ENCODE results near the gene ANKRD13B. TPM values are rescaled to one million over a fixed set of nuclear protein-coding genes. Genes with fewer than 3 reads are reported as not detected.
A peak's percentile ranks its signal among the peaks of the same experiment; 100 is the strongest.

Gene ANKRD13B
- total RNA-seq, 2 donors from 2014 or later, result 2.2 to 2.6 TPM

DNA sequence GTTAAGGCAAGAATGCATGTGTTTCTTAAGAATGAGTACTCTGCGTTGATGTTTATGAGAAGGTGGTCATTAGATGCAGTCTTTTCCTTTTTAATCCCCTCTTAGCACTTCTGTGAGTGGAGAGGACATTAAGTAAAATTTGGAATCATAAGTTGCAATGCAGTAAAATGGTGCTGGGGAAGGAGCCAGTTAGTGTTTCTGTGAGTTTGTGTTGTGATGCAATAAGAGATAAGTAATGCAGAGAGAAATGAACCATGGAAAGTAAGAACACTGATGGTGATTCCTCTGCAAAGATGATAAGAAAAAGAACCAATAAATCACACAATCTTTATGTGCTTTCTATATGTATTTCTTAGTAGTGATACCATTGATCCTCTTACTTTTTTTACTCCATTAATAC lies 46.1 kb upstream of the ANKRD13B start:
- peaks cover 5% of the 10 kb centered on the region for H3K4me1 Mint-ChIP-seq
- H3K27ac ChIP-seq (ENCODE audit: low read depth, low read length), result no peak overlapping the region
- TF ChIP-seq, protein P1, sequence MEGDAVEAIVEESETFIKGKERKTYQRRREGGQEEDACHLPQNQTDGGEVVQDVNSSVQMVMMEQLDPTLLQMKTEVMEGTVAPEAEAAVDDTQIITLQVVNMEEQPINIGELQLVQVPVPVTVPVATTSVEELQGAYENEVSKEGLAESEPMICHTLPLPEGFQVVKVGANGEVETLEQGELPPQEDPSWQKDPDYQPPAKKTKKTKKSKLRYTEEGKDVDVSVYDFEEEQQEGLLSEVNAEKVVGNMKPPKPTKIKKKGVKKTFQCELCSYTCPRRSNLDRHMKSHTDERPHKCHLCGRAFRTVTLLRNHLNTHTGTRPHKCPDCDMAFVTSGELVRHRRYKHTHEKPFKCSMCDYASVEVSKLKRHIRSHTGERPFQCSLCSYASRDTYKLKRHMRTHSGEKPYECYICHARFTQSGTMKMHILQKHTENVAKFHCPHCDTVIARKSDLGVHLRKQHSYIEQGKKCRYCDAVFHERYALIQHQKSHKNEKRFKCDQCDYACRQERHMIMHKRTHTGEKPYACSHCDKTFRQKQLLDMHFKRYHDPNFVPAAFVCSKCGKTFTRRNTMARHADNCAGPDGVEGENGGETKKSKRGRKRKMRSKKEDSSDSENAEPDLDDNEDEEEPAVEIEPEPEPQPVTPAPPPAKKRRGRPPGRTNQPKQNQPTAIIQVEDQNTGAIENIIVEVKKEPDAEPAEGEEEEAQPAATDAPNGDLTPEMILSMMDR (conservative IDR thresholded peaks at IDR 0.05), result no peak

DNA sequence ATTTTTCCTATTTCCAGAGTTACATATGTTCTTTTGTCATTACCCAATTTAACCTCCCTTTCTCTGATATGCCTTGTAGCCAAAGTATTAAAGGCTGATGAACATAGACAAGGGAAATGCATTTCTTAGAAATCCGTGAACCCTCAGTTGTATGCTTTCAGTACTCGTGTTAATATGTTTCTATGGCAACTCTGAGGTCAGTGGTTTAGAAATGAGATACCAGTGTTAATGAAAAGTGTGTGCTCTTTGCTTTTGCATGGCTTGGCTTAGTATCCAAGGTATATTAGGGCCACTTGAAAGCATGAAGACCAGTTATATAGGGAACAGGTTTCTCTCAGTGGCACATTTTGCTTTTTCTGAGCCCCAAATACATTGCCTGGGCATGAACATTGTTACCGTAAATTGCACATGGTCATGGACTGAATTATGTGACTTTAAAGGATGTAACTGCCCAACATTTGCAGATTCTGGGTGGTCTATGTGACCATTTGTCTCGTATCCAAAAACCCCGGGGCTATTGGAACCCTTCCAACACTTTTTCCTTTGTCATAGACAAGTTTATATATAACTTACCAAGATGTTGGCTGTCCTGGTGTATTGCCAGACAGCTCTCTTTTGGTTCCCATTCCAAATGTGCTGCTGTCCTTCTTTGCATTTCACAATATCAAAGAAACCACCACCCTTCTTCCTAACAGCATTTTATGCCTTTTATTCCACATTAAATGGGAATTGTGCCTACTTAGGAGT lies 43.6 kb upstream of the ANKRD13B start:
- Mint-ChIP-seq H3K36me3 (ENCODE audit: low read depth) (peaks cover 11% of the 10 kb centered on the region), H3K4me3 (no peak overlapping the region), H3K27me3 (ENCODE audit: insufficient read depth) (no peaks in the 10 kb centered on the region), H3K27ac (no peak overlapping the region), H3K9me3 (no peaks in the 10 kb centered on the region), H3K4me1 (peaks cover 5% of the 10 kb centered on the region)
- Histone ChIP-seq H3K27ac (ENCODE audit: low read depth, low read length) (peak overlapping the region; percentile 17), H3K36me3 (ENCODE audit: control insufficient read depth, insufficient read depth, low read length) (peaks cover 41% of the 10 kb centered on the region), H3K4me3 (ENCODE audit: low read length) (no peak overlapping the region), H3K9me3 (ENCODE audit: control insufficient read depth, low read length) (no peaks in the 10 kb centered on the region), H3K9ac (ENCODE audit: extremely low read depth, low read length, poor library complexity, severe bottlenecking) (no peak overlapping the region), H3K4me1 (ENCODE audit: control insufficient read depth, insufficient read depth, low read length) (no peaks in the 10 kb centered on the region), H3K27me3 (ENCODE audit: control insufficient read depth, insufficient read depth, low read length, poor library complexity, severe bottlenecking) (no peaks in the 10 kb centered on the region)
- TF ChIP-seq, protein P1 (conservative IDR thresholded peaks at IDR 0.05), result no peak
- 93 to 95% methylated on average over 4 to 5 of the region's 5 CpGs for WGBS, 2 experiments (ENCODE audit: insufficient coverage in 1 of 2, insufficient read length in 1 of 2)
- peak; percentile 21 for DNase-seq

More for the DNA sequence above, 46.1 kb upstream of the ANKRD13B start:
- Histone ChIP-seq H3K4me1 (ENCODE audit: control insufficient read depth, insufficient read depth, low read length) (no peaks in the 10 kb centered on the region), H3K9ac (ENCODE audit: extremely low read depth, low read length, poor library complexity, severe bottlenecking) (no peak overlapping the region), H3K9me3 (ENCODE audit: control insufficient read depth, low read length) (no peaks in the 10 kb centered on the region), H3K4me3 (ENCODE audit: low read length) (no peak overlapping the region), H3K36me3 (ENCODE audit: control insufficient read depth, insufficient read depth, low read length) (peaks cover 63% of the 10 kb centered on the region), H3K27me3 (ENCODE audit: control insufficient read depth, insufficient read depth, low read length, poor library complexity, severe bottlenecking) (no peaks in the 10 kb centered on the region)
- H3K27ac Mint-ChIP-seq, result peak overlapping the region; percentile 10
- H3K9me3 Mint-ChIP-seq, result no peaks in the 10 kb centered on the region
- peaks cover 30% of the 10 kb centered on the region for H3K36me3 Mint-ChIP-seq (ENCODE audit: low read depth)
- no peak for DNase-seq
- no peaks in the 10 kb centered on the region for H3K27me3 Mint-ChIP-seq (ENCODE audit: insufficient read depth)
- WGBS, 2 experiments (ENCODE audit: insufficient coverage in 1 of 2, insufficient read length in 1 of 2), result 100% methylated on average over 1 of the region's 1 CpG
- H3K4me3 Mint-ChIP-seq, result no peak overlapping the region

DNA sequence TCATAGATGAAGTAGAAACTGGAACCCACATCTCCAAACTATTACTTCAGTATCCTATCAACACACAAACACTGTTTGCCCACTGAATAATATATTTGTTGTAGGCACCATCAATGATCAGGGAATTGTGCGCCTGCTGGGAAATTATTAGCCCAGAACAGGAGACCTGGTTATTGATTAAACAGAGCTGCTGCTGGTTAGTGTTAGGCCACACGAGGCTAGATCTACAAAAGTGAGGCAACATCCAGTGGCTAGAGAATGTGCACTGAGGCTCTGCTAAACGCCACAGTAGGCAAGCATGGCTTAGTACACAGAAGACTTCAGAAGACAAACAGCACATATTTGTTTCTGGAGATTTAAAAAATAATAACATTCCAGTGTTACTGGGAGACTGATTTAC lies 37.1 kb upstream of the ANKRD13B start:
- no peaks in the 10 kb centered on the region for H3K36me3 ChIP-seq (ENCODE audit: control insufficient read depth, insufficient read depth, low read length)
- DNase-seq, result no peak
- H3K4me3 ChIP-seq (ENCODE audit: low read length), result no peak overlapping the region
- no peaks in the 10 kb centered on the region for H3K36me3 Mint-ChIP-seq (ENCODE audit: low read depth)
- H3K4me1 ChIP-seq (ENCODE audit: control insufficient read depth, insufficient read depth, low read length), result no peaks in the 10 kb centered on the region
- no peak overlapping the region for H3K27ac ChIP-seq (ENCODE audit: low read depth, low read length)
- no peaks in the 10 kb centered on the region for H3K27me3 ChIP-seq (ENCODE audit: control insufficient read depth, insufficient read depth, low read length, poor library complexity, severe bottlenecking)
- TF ChIP-seq, protein P1 (conservative IDR thresholded peaks at IDR 0.05), result no peak
- 89 to 100% methylated on average over 3 of the region's 3 CpGs for WGBS, 2 experiments (ENCODE audit: insufficient coverage in 1 of 2, insufficient read length in 1 of 2)
- H3K27me3 Mint-ChIP-seq (ENCODE audit: insufficient read depth), result peaks cover 6% of the 10 kb centered on the region
- no peaks in the 10 kb centered on the region for H3K9me3 ChIP-seq (ENCODE audit: control insufficient read depth, low read length)
- peaks cover 4% of the 10 kb centered on the region for H3K4me1 Mint-ChIP-seq
- H3K4me3 Mint-ChIP-seq, result no peak overlapping the region
- H3K9me3 Mint-ChIP-seq, result no peaks in the 10 kb centered on the region
- no peak overlapping the region for H3K27ac Mint-ChIP-seq
- H3K9ac ChIP-seq (ENCODE audit: extremely low read depth, low read length, poor library complexity, severe bottlenecking), result no peak overlapping the region

Measured in endodermal cell (in vitro differentiated cells).